Neural progenitor cell (in vitro differentiated cells): Measurements from ENCODE around the gene TRIM26.

ENCODE experiments used
- EZH2 ChIP-seq: fragments of 200-600 bp; sonication (generic); IDR thresholded peaks from 2 replicates; pipeline ENCODE4 v1.6.1; 2017; ENCODE audit warnings: antibody characterized with exemption, mild to moderate bottlenecking, moderate library complexity
- TF ChIP-seq, protein P1 (sequence below): fragments of 200-600 bp; sonication (generic); IDR thresholded peaks from 2 replicates; pipeline ENCODE4 v1.5.1; 2017; ENCODE audit warnings: antibody characterized with exemption, mild to moderate bottlenecking

DNA sequence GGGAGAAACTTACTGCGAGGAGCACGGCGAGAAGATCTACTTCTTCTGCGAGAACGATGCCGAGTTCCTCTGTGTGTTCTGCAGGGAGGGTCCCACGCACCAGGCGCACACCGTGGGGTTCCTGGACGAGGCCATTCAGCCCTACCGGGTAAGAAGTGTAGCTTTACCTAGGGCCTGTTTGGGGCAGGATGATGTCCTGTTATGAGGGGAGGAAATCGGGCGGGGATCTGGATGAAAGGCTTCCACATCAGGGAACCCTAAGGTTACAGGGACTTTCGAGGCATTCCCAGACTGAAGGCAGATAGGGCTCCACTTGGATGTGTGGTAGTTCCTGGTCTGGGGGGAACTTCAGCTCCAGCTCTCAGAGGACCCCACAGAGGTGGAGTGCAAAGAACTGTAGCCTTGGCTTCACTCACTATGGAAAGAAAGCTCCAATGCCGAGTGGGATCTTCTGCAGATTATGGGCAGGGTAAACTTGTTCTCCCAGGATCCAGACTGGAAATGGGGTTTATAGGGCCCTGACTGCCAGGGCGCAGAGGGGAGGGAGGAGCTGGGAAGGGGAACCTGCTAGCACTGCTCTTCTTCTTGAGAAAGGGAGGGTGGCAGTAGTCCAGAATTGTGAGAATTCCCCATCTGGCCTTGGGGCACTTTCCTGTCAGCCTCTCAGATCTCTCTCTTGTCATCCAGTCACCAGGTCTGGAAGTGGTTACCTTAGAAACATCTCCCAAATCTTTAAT lies 49.1 kb downstream of the TRIM26 start:
- TF ChIP-seq, protein P1, sequence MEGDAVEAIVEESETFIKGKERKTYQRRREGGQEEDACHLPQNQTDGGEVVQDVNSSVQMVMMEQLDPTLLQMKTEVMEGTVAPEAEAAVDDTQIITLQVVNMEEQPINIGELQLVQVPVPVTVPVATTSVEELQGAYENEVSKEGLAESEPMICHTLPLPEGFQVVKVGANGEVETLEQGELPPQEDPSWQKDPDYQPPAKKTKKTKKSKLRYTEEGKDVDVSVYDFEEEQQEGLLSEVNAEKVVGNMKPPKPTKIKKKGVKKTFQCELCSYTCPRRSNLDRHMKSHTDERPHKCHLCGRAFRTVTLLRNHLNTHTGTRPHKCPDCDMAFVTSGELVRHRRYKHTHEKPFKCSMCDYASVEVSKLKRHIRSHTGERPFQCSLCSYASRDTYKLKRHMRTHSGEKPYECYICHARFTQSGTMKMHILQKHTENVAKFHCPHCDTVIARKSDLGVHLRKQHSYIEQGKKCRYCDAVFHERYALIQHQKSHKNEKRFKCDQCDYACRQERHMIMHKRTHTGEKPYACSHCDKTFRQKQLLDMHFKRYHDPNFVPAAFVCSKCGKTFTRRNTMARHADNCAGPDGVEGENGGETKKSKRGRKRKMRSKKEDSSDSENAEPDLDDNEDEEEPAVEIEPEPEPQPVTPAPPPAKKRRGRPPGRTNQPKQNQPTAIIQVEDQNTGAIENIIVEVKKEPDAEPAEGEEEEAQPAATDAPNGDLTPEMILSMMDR: no peak
- no peak for TF ChIP-seq EZH2
